Endodermal cell (in vitro differentiated cells): ENCODE measurements around the gene LRRC1. TPM values are rescaled to one million over a fixed set of nuclear protein-coding genes. Genes with fewer than 3 reads are reported as not detected.

ENCODE experiments used
- DNase-seq: peaks from one replicate; pipeline ENCODE4 v3.0.0-alpha.2; 2017
- H3K27ac ChIP-seq: 2 replicates; pipeline ENCODE4 v1.5.1; 2013; ENCODE audit warnings: mild to moderate bottlenecking, low read depth, low read length, moderate library complexity
- H3K27me3 ChIP-seq: 2 replicates; pipeline ENCODE4 v1.6.1; 2013; ENCODE audit warnings: mild to moderate bottlenecking, low read length, moderate library complexity; ENCODE audit not compliant: insufficient read depth, control insufficient read depth, poor library complexity, severe bottlenecking
- H3K36me3 ChIP-seq: 2 replicates; pipeline ENCODE4 v1.7.0; 2013; ENCODE audit warnings: mild to moderate bottlenecking, low read length, moderate library complexity; ENCODE audit not compliant: control insufficient read depth, insufficient read depth
- H3K4me1 ChIP-seq: one replicate; pipeline ENCODE4 v1.7.0; 2013; ENCODE audit warnings: low read length; ENCODE audit not compliant: control insufficient read depth, insufficient read depth
- H3K4me3 ChIP-seq: 2 replicates; pipeline ENCODE4 v1.5.1; 2013; ENCODE audit warnings: mild to moderate bottlenecking, low read length, moderate library complexity
- H3K9ac ChIP-seq: 2 replicates; pipeline ENCODE4 v1.6.1; 2013; ENCODE audit warnings: mild to moderate bottlenecking, low read length, moderate library complexity; ENCODE audit not compliant: poor library complexity, severe bottlenecking; ENCODE audit errors: extremely low read depth
- H3K9me3 ChIP-seq: 2 replicates; pipeline ENCODE4 v1.6.1; 2013; ENCODE audit warnings: mild to moderate bottlenecking, low read length, moderate library complexity; ENCODE audit not compliant: control insufficient read depth
- H3K27ac Mint-ChIP-seq: 2 replicates; pipeline ENCODE4 v1.8.0; 2020; ENCODE audit warnings: mixed read lengths
- H3K27me3 Mint-ChIP-seq: 2 replicates; pipeline ENCODE4 v1.8.0; 2021; ENCODE audit warnings: mild to moderate bottlenecking, mixed read lengths; ENCODE audit not compliant: insufficient read depth
- H3K36me3 Mint-ChIP-seq: 2 replicates; pipeline ENCODE4 v1.8.0; 2020; ENCODE audit warnings: low read depth, mixed read lengths
- H3K4me1 Mint-ChIP-seq: 2 replicates; pipeline ENCODE4 v1.8.0; 2020; ENCODE audit warnings: mixed read lengths
- H3K4me3 Mint-ChIP-seq: 2 replicates; pipeline ENCODE4 v1.8.0; 2020; ENCODE audit warnings: mild to moderate bottlenecking, moderate library complexity, mixed read lengths
- H3K9me3 Mint-ChIP-seq: 2 replicates; pipeline ENCODE4 v1.8.0; 2020; ENCODE audit warnings: mild to moderate bottlenecking, mixed read lengths
- WGBS, 2 experiments: methylation state at CpG; one replicate each; pipeline versions ENCODE4 v1.1.5 to v1.1.7; 2013; ENCODE audit warnings: missing lambda C conversion rate in 2 of 2, mixed read lengths in 1 of 2; ENCODE audit not compliant: insufficient coverage in 1 of 2, insufficient read length in 1 of 2; 5-methylcytosine and 5-hydroxymethylcytosine counted together
- total RNA-seq, 2 donors: library from RNA; stranded (reverse); fragmentation: NEBNext Ultra II Directional in 1 of 2; extraction: Animal tissue kit (Norgen Biotek cat#: 25700) in 1 of 2; gene quantifications; 2 replicates in 1 of 2; 3 replicates in 1 of 2; pipeline ENCODE4 v1.2.1, GENCODE V29; 2021
- TF ChIP-seq, protein P1 (sequence below): fragments of 200-600 bp; sonication (generic); conservative IDR thresholded peaks from 2 replicates; pipeline ENCODE4 v1.5.0; 2021; ENCODE audit warnings: antibody characterized with exemption, mild to moderate bottlenecking

The LRRC1 gene
- total RNA-seq, 2 donors from 2014 or later = 14.1 to 15.3 TPM

- H3K9ac ChIP-seq = no peak overlapping the region
- TF ChIP-seq, protein P1, sequence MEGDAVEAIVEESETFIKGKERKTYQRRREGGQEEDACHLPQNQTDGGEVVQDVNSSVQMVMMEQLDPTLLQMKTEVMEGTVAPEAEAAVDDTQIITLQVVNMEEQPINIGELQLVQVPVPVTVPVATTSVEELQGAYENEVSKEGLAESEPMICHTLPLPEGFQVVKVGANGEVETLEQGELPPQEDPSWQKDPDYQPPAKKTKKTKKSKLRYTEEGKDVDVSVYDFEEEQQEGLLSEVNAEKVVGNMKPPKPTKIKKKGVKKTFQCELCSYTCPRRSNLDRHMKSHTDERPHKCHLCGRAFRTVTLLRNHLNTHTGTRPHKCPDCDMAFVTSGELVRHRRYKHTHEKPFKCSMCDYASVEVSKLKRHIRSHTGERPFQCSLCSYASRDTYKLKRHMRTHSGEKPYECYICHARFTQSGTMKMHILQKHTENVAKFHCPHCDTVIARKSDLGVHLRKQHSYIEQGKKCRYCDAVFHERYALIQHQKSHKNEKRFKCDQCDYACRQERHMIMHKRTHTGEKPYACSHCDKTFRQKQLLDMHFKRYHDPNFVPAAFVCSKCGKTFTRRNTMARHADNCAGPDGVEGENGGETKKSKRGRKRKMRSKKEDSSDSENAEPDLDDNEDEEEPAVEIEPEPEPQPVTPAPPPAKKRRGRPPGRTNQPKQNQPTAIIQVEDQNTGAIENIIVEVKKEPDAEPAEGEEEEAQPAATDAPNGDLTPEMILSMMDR = peak; percentile 92
- H3K27me3 Mint-ChIP-seq = no peaks in the 10 kb centered on the region
- peaks cover 4% of the 10 kb centered on the region for H3K9me3 ChIP-seq
- no peaks in the 10 kb centered on the region for H3K36me3 ChIP-seq
- H3K27ac ChIP-seq = no peak overlapping the region
- H3K27me3 ChIP-seq = no peaks in the 10 kb centered on the region
- no peak overlapping the region for H3K4me3 Mint-ChIP-seq
- H3K9me3 Mint-ChIP-seq = peaks cover 3% of the 10 kb centered on the region
- H3K4me3 ChIP-seq = no peak overlapping the region
- 46 to 47% methylated on average over 5 to 6 of the region's 6 CpGs for WGBS, 2 experiments
- H3K27ac Mint-ChIP-seq = no peak overlapping the region
- peaks cover 2% of the 10 kb centered on the region for H3K4me1 Mint-ChIP-seq
- H3K4me1 ChIP-seq = no peaks in the 10 kb centered on the region
- H3K36me3 Mint-ChIP-seq = no peaks in the 10 kb centered on the region
- DNase-seq = peak; percentile 94
Measured at GRCh38 chr6:53956068-53956711, 161.4 kb downstream of the LRRC1 start.

DNA sequence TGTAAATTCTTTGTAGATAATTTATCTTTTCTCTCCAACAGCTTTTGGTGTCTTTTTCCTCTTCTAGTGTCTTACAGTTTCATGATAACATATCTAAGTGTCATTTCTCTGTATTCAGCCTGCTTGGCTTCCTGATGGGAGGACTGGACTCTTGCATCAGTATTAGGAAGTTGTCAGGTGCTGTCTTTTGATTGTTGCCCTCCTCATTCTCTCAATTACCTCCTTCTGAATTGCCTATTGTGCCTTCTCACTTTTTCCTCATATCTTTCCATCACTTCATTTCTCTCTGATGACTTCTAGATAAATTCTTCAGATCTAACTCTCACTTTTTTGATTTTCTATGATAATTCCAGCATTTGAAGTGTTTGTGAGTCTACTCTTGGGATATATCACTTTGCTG lies 162.0 kb downstream of the LRRC1 start:
- Mint-ChIP-seq H3K27ac (no peak overlapping the region), H3K4me3 (no peak overlapping the region), H3K9me3 (no peaks in the 10 kb centered on the region), H3K27me3 (no peaks in the 10 kb centered on the region), H3K36me3 (no peaks in the 10 kb centered on the region), H3K4me1 (peaks cover 4% of the 10 kb centered on the region)
- TF ChIP-seq, protein P1 = no peak
- no peaks in the 10 kb centered on the region for H3K9me3 ChIP-seq
- H3K27me3 ChIP-seq = no peaks in the 10 kb centered on the region
- H3K36me3 ChIP-seq = no peaks in the 10 kb centered on the region
- no peaks in the 10 kb centered on the region for H3K4me1 ChIP-seq
- H3K9ac ChIP-seq = no peak overlapping the region
- H3K4me3 ChIP-seq = no peak overlapping the region
- DNase-seq = no peak
- H3K27ac ChIP-seq = no peak overlapping the region

GRCh38 chr6:53959717-53960116 lies 164.9 kb downstream of the LRRC1 start:
- DNase-seq = no peak
- H3K36me3 ChIP-seq = no peaks in the 10 kb centered on the region
- H3K27ac ChIP-seq = no peak overlapping the region
- no peaks in the 10 kb centered on the region for H3K27me3 ChIP-seq
- Mint-ChIP-seq H3K36me3 (no peaks in the 10 kb centered on the region), H3K27me3 (no peaks in the 10 kb centered on the region), H3K9me3 (no peaks in the 10 kb centered on the region), H3K27ac (no peak overlapping the region), H3K4me3 (no peak overlapping the region), H3K4me1 (peaks cover 13% of the 10 kb centered on the region)
- H3K9ac ChIP-seq = no peak overlapping the region
- no peaks in the 10 kb centered on the region for H3K9me3 ChIP-seq
- H3K4me1 ChIP-seq = peaks cover 5% of the 10 kb centered on the region
- TF ChIP-seq, protein P1 = no peak
- 83 to 97% methylated on average over 1 to 2 of the region's 2 CpGs for WGBS, 2 experiments
- H3K4me3 ChIP-seq = no peak overlapping the region
